NCI-H1694 (cell line): ENCODE measurements around the gene VEGFB.

ENCODE experiments used
- DNase-seq: peaks from one replicate; lab custom pipeline; 2025; lab: John Stamatoyannopoulos, UW

VEGFB gene

GRCh38 chr11:64247729-64248531, 13.5 kb downstream of the VEGFB start:
- no peak for DNase-seq

DNA sequence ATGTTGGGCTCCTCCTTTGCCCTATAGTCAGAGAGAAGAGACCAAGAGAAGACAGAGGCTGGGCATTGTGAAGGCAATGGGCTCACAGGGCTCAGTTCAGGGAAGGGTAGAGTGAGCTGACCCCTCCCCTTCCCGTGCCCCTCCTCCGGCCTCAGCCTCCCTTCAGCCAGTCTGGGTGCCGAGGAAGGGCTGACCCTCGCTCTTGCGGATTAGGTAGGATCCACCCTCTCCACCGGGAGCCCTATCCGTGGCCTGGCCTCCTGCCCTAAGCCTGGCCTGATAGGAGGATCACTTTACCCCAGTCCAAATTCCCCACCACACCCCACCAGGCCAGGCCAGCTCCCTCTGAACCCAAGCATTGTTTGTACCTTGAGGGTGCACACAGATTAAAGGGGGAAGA, 14.2 kb downstream of the VEGFB start:
- no peak for DNase-seq

DNA sequence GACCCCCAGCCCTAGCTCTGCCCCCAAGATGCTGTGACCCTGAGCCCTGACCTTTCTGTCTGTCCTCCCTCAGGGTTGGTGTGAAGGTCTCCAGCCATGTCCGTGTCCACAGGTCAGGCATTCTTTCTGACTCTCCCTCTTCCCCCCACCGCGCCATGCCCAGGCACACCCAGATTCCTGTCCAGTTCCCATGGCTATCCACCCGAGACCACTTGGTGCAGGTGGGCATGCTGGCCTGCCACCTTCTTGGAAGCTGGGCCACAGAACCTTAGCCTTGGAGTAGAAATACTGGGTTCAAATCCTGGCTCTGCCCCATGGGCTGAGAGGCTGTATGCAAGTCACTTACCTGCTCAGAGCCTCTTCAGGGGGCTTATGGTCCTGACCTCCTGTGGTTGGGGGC, 14.7 kb downstream of the VEGFB start:
- DNase-seq: no peak

DNA sequence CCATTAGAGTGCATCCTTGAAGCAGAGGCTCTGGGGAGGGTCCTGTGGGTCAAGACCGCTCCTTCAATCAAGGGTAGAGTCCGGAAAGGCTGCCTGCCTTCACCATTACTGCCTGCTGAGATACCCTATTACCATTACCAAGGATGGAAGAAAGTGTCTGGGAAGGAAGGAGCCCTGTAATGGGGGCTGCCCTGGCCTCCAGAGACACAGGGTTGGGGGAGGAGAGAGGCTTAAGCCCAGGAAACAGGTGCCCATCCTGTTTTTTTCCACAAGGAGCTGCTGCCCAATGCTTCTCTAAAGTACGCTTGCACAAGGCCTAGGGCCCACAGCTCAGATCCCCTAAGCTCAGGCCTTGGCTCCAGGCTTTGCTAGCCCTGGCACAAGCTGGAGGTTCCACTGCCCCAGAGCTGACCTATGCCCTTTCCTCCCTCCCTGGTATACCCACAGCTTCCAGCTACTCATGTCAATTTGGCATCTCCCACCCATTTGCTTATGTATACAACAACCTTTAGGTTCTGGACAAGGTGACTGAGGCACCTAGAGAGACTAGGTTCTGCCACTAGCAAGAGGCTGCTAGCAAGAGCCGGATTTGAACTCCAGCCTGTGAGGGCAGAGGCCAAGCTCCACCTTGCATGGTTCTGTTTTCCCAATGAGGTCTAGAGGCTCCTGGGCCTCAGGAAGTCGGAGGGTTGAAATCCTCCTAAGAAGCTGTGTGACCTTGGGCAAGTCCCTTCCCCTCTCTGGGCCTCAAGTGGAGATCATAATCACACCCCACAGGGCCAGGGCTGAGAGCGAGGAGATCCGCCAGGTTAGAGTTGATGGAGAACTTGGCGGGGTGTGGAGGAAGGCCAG, 15.4 kb downstream of the VEGFB start:
- DNase-seq: no peak

DNA sequence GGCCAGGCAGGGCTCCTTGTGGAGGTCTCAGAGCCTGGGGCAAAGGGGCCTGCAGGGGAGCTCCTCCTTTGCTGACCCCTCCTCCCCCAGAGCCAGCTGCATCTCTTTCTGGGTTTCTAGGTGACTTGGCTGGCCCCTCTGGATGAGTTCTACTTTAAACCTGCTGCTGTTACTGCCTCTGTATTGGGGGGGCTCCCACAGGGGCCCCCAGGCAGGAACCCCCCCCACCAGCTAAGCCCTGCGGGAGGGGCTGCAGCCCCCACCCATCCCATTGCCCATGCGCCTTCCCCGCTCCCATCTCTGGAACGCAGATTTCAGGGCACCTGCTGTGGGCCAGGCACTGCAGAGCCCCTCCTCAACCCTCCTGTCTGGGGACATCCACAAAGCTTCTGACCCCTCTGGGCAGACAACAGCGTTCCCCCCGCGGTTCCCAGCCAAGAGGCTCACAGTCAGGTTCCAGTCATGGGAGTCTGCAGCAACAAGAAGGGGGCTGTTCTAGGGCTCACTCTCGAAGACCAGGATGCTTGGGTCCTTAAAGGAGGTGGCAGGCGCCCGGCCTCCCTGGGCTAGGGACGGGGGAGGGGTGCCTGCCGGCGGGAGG, 16.1 kb downstream of the VEGFB start:
- DNase-seq: no peak

DNA sequence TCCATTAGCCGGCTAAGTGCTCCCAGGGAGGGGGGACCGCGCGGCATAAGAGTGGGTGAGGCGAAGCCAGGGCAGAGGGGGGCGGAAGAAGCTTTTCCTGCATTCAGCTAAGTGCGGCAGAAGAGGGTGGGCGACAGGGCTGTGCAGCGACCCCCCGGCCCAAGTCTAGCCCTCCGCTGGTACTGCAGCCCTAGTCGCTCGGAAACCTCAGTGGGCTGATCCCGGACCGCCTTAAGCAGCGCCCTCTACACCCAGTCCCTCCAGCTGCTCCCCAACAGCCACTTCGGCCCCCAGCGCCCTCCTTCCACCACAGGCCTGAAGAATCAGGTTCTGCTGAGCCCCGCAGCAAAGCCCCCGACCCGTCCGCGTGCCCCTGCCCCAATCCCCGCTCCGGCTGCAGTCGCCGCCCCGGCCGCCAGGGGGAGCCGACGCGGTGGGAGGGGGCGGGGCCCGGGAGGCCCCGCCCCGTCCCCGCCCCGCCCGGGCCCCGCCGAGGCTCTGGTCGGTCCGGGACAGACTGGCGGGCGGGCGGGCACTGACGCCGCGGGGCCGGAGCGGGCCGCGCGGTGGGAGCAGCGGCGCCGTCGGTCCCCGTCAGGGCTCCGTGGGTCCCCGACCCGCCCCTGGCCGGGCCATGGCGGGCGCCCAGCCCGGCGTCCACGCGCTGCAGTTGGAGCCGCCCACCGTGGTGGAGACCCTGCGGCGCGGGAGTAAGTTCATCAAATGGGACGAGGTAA, 16.8 kb downstream of the VEGFB start, which contains the start of gene PLCB3:
TSS of gene PLCB3 (plus strand) at position 515 of the 737 bp plus-strand sequence. CDS start at position 635, 120 bp downstream.
- DNase-seq: no peak

DNA sequence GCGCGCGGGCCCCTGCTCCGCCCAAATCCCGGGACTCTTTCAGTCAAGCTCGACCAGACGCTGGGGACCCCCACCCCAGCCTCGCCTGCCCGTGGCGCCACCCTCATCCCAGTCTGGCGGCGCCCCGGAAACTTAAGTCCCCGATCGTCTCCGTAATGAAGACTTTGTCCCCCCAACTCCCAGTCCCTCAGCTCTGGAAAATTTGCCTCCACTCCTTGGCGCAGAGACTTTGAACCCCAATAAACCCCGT, 17.3 kb downstream of the VEGFB start:
- no peak for DNase-seq

DNA sequence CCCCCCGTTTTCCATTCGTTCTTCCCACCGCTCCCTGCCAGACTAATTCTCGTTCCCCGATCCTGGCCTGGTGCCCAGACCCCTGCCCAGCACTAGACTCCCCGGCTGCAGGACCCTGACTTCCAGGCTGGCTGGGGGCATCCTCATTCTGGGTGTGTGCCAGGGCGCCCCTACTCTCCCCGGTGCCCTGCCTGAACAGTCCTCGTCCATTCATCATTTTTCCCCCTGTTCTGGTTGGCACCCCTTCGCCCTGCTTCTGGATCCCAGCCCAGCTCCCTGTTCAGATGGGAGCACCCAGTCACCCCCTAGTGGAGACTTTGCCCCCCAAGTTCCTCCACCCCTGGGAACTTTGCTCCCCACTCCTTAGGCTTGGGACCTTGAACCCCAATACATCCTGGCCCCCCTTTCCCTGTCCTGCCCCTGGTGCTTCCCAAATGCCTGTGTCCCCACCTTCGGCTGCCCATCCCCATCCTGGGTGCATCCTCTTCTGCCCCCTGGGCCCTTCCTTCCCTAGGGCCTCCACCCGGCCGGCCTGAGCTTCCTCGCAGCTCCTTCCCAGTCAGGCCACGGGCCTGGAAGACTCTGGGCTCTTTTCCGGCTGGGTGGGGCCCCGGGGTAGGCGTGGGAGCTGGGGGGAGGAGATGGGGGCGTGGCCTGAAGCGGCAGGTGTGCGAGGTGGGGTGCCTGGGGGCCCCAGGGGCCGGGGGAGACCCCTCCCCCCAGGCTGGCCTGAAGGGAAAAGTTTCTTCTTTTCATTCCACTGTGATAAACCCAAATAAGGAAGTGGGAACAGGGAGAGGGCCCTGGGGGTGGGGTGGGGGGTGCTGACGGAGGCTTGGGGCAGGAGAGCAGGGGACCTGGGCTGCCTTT, 17.9 kb downstream of the VEGFB start:
- DNase-seq: no peak

DNA sequence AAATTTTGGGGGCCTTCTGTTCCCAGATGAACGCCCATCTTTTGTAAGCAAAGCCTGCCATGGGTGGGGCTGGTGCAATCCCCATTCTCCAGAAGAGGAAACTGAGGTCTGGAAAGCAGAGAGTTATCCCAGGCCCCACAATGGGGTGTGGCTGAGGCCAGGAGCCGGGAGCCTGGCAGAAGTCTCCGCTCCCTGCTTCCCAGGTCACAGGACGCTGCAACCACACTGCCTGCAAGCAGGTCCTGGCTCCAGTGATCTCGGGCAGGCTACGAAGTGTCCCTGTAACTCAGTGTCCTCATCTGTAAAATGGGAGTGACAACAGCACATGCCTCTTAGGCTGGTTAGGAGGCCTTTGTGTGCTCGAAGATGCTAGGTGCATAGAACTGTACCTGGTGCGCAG, 18.7 kb downstream of the VEGFB start:
- no peak for DNase-seq

DNA sequence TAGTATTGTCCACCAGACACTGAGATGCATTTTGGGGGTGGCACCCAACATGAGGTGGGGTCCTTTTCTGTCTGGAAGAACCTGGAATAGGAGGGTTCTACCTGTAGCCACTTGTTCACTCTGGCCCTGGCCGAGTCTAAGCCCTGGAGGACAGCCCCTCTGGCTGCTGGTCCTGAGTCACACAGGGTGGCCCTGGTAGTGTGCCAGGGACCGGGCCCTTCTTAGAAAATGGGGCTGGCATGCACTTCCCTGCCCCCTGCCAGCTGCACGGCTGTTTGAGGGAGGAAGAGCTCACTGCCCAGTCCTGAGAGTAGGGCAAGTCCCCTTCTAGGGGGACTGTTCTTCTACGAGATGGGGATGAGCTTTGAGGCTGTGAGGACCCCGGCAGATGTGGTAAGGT, 19.1 kb downstream of the VEGFB start:
- no peak for DNase-seq

- DNase-seq: no peak
Observed at GRCh38 chr11:64254326-64254725, 19.9 kb downstream of the VEGFB start.

- DNase-seq: no peak
Observed at GRCh38 chr11:64255135-64256128, 21.0 kb downstream of the VEGFB start.

DNA sequence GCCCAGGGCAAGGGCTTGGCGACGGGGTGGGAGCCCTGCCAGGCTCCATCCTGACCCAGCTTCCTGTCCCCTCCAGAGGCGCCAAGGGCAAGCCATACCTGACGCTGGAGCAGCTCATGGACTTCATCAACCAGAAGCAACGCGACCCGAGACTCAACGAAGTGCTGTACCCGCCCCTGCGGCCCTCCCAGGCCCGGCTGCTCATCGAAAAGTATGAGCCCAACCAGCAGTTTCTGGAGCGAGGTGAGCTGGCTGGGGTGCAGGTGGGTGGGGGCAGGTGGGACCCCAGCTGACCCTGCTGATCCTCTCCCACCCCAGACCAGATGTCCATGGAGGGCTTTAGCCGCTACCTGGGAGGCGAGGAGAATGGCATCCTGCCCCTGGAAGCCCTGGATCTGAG, 21.9 kb downstream of the VEGFB start:
- no peak for DNase-seq

DNA sequence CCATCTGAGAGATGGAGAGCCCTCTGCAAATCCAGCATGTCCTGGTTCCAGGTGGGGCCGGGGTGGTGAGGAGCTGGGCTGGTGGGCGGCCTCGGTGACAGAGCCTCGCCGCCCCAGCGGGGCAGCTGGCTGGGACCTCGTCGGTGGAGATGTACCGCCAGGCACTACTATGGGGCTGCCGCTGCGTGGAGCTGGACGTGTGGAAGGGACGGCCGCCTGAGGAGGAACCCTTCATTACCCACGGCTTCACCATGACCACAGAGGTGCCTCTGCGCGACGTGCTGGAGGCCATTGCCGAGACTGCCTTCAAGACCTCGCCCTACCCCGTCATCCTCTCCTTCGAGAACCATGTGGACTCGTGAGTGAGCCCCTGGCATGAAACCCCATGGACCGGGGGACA, 24.0 kb downstream of the VEGFB start:
- DNase-seq: no peak

GRCh38 chr11:64258946-64259532, 24.7 kb downstream of the VEGFB start:
- DNase-seq: no peak

GRCh38 chr11:64259533-64260067, 25.2 kb downstream of the VEGFB start:
- DNase-seq: no peak

- no peak for DNase-seq
Observed at GRCh38 chr11:64260147-64260708, 25.8 kb downstream of the VEGFB start.

- no peak for DNase-seq
Observed at GRCh38 chr11:64261556-64262080, 27.2 kb downstream of the VEGFB start.
